ENCODE data around the gene TXK. TPM values are rescaled to one million over a fixed set of nuclear protein-coding genes. Genes with fewer than 3 reads are reported as not detected.

TXK gene
- total RNA-seq, 1 experiment from 2014 or later = 2.6 TPM

GRCh38 chr4:48149827-48150370, 15.8 kb upstream of the TXK start:
- no TSS peak for BruUV-seq (replicated peaks)
- H3K4me1 ChIP-seq (replicated peaks; ENCODE audit: insufficient read depth) = no peaks in the 10 kb centered on the region
- H3K9me3 ChIP-seq (ENCODE audit: insufficient read depth, low read depth) = peaks cover 10% of the 10 kb centered on the region; the same call in 1 of the 2 replicates
- intact Hi-C loops (cut with micrococcal nuclease; ENCODE audit: unreplicated experiment) = no loop called here
- H3K36me3 ChIP-seq (ENCODE audit: low read depth) = peaks cover 12% of the 10 kb centered on the region; the same call in 1 of the 2 replicates
- H3K4me2 ChIP-seq = no peak overlapping the region
- no peaks in the 10 kb centered on the region for H3K27me3 ChIP-seq (ENCODE audit: insufficient read depth, low read depth)
- no peak overlapping the region for H3K4me3 ChIP-seq
- no peak for DNase-seq
- H3F3A ChIP-seq (ENCODE audit: insufficient read depth, low read depth) = no peaks in the 10 kb centered on the region
- CTCF ChIA-PET = no interaction called here
- H3K27ac ChIP-seq = no peak overlapping the region
- no peaks in the 10 kb centered on the region for H4K20me1 ChIP-seq (ENCODE audit: insufficient read depth)
- POLR2A ChIA-PET (ENCODE audit: unreplicated experiment) = interaction anchor here (0.6 to 0.7 kb wide), 2 partner anchors 110 to 195 kb away, joined by 3 to 8 read pairs; no protein-coding TSS in a partner anchor
- no peak overlapping the region for H2AFZ ChIP-seq
- H3K79me2 ChIP-seq (ENCODE audit: low read depth) = no peaks in the 10 kb centered on the region
- H3K9me2 ChIP-seq (ENCODE audit: insufficient read depth) = no peaks in the 10 kb centered on the region
- no peak for TF ChIP-seq EZH2 (IDR thresholded peaks at IDR 0.05; ENCODE audit: low read depth)
- TF ChIP-seq, protein P1, sequence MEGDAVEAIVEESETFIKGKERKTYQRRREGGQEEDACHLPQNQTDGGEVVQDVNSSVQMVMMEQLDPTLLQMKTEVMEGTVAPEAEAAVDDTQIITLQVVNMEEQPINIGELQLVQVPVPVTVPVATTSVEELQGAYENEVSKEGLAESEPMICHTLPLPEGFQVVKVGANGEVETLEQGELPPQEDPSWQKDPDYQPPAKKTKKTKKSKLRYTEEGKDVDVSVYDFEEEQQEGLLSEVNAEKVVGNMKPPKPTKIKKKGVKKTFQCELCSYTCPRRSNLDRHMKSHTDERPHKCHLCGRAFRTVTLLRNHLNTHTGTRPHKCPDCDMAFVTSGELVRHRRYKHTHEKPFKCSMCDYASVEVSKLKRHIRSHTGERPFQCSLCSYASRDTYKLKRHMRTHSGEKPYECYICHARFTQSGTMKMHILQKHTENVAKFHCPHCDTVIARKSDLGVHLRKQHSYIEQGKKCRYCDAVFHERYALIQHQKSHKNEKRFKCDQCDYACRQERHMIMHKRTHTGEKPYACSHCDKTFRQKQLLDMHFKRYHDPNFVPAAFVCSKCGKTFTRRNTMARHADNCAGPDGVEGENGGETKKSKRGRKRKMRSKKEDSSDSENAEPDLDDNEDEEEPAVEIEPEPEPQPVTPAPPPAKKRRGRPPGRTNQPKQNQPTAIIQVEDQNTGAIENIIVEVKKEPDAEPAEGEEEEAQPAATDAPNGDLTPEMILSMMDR (conservative IDR thresholded peaks at IDR 0.05) = no peak

DNA sequence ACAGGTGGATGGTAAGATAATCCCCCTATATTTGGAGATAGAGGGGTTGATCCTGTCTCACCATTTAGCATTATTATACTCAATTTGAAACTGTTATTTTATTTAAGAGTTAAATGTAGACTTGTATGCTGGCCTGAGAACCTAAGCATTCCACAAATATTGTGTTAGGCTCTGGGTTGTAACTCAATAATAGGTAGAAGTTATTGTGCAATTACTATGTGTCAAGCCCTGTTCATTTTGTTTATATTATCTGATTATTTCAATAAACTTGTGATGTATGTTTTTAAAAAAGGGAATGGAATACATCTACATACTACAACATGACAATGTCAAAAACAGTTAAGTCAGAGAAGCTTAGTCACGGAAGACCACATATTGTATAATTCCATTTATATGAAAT, 13.6 kb upstream of the TXK start:
- BruUV-seq (replicated peaks) = no TSS peak
- CTCF ChIA-PET = no interaction called here

GRCh38 chr4:48141048-48141447, 7.0 kb upstream of the TXK start:
- H3K4me1 ChIP-seq (replicated peaks; ENCODE audit: insufficient read depth) = peaks cover 6% of the 10 kb centered on the region; the same call in 1 of the 2 replicates
- H3K27ac ChIP-seq = no peak overlapping the region
- H2AFZ ChIP-seq = no peak overlapping the region
- no peak overlapping the region for H3K4me3 ChIP-seq
- 0 out of 2 replicates have a peak, but pooled peaks cover 11% of the 10 kb centered on the region for H3K36me3 ChIP-seq (ENCODE audit: low read depth)
- H3K79me2 ChIP-seq (ENCODE audit: low read depth) = no peaks in the 10 kb centered on the region
- ChIA-PET CTCF (no interaction called here), POLR2A (ENCODE audit: unreplicated experiment) (no interaction called here)
- no peaks in the 10 kb centered on the region for H3K9me2 ChIP-seq (ENCODE audit: insufficient read depth)
- peak in 1 of 2 experiments; percentile 48 for DNase-seq
- no peaks in the 10 kb centered on the region for H3F3A ChIP-seq (ENCODE audit: insufficient read depth, low read depth)
- intact Hi-C loops (cut with micrococcal nuclease; ENCODE audit: unreplicated experiment) = loop anchor here (1.0 to 5.0 kb wide), 3 partner anchors 13 to 139 kb away; partner anchors contain the start of genes CNGA1 and NIPAL1
- H3K27me3 ChIP-seq (ENCODE audit: insufficient read depth, low read depth) = no peaks in the 10 kb centered on the region
- H3K9me3 ChIP-seq (ENCODE audit: insufficient read depth, low read depth) = no peaks in the 10 kb centered on the region
- no peak overlapping the region for H3K4me2 ChIP-seq
- no TSS peak for BruUV-seq (replicated peaks)
- TF ChIP-seq, protein P1 (conservative IDR thresholded peaks at IDR 0.05) = peak; percentile 76
- no peak for TF ChIP-seq EZH2 (IDR thresholded peaks at IDR 0.05; ENCODE audit: low read depth)
- no peaks in the 10 kb centered on the region for H4K20me1 ChIP-seq (ENCODE audit: insufficient read depth)

More for the DNA sequence above, 13.6 kb upstream of the TXK start:
- Histone ChIP-seq H3K27ac (no peak overlapping the region), H3K4me3 (no peak overlapping the region), H3K9me3 (ENCODE audit: insufficient read depth, low read depth) (no peaks in the 10 kb centered on the region), H4K20me1 (ENCODE audit: insufficient read depth) (no peaks in the 10 kb centered on the region), H3K36me3 (ENCODE audit: low read depth) (0 out of 2 replicates have a peak, but pooled peaks cover 3% of the 10 kb centered on the region), H3K79me2 (ENCODE audit: low read depth) (no peaks in the 10 kb centered on the region), H3K9me2 (ENCODE audit: insufficient read depth) (no peaks in the 10 kb centered on the region), H3K4me2 (no peak overlapping the region), H3F3A (ENCODE audit: insufficient read depth, low read depth) (no peaks in the 10 kb centered on the region), H3K4me1 (replicated peaks; ENCODE audit: insufficient read depth) (no peaks in the 10 kb centered on the region), H3K27me3 (ENCODE audit: insufficient read depth, low read depth) (no peaks in the 10 kb centered on the region), H2AFZ (no peak overlapping the region)
- intact Hi-C loops (cut with micrococcal nuclease; ENCODE audit: unreplicated experiment) = no loop called here
- POLR2A ChIA-PET (ENCODE audit: unreplicated experiment) = no interaction called here
- TF ChIP-seq, protein P1 (conservative IDR thresholded peaks at IDR 0.05) = no peak
- no peak for TF ChIP-seq EZH2 (IDR thresholded peaks at IDR 0.05; ENCODE audit: low read depth)
- DNase-seq = no peak
